GM19035 (cell line): ENCODE data around the gene RAB3D.
A peak's percentile ranks its signal among the peaks of the same experiment; 100 is the strongest.
"Not testable (repeated sequence)": the region's sequence is repeated elsewhere in the genome, so short reads cannot be mapped to it uniquely, and the experiment has no call there.

Experiments used
- ATAC-seq: cut with Tn5 transposase; IDR thresholded peaks from one replicate; pipeline ENCODE4 v1.9.1; 2021; ENCODE audit not compliant: unreplicated experiment

RAB3D gene

GRCh38 chr19:11339254-11340098 is at the start of gene RAB3D:
Gene RAB3D, minus strand, starts transcription at chr19:11339657. Its CDS starts 2,258 bp downstream, at chr19:11337399.
- peak; percentile 71 for ATAC-seq

- ATAC-seq: no peak
Measured at GRCh38 chr19:11387162-11388034, 47.9 kb upstream of the RAB3D start.

- ATAC-seq: no peak
Measured at GRCh38 chr19:11384778-11385129, 45.3 kb upstream of the RAB3D start.

- no peak for ATAC-seq
Measured at GRCh38 chr19:11383706-11384048, 44.2 kb upstream of the RAB3D start.

GRCh38 chr19:11382898-11383705 is 43.6 kb upstream of the RAB3D start:
- no peak for ATAC-seq

GRCh38 chr19:11380653-11381537 is 41.4 kb upstream of the RAB3D start:
- peak; percentile 75 for ATAC-seq

- ATAC-seq: no peak
Measured at GRCh38 chr19:11379857-11380350, 40.4 kb upstream of the RAB3D start.

GRCh38 chr19:11379269-11379845 is 39.9 kb upstream of the RAB3D start:
- not testable (repeated sequence) for ATAC-seq

- ATAC-seq: no peak
Measured at GRCh38 chr19:11378319-11379189, 39.1 kb upstream of the RAB3D start.

GRCh38 chr19:11377756-11378155 is 38.3 kb upstream of the RAB3D start:
- no peak for ATAC-seq

GRCh38 chr19:11377237-11377636 is 37.8 kb upstream of the RAB3D start:
- no peak for ATAC-seq

GRCh38 chr19:11375143-11375948 is 35.9 kb upstream of the RAB3D start:
- no peak for ATAC-seq

GRCh38 chr19:11374433-11375142 is 35.1 kb upstream of the RAB3D start, which contains the start of gene SWSAP1:
Gene SWSAP1, plus strand, starts transcription at chr19:11374666. Its CDS starts 15 bp downstream, at chr19:11374681.
- ATAC-seq: peak; percentile 85

- no peak for ATAC-seq
Measured at GRCh38 chr19:11373885-11374432, 34.5 kb upstream of the RAB3D start.

- no peak for ATAC-seq
Measured at GRCh38 chr19:11373166-11373884, 33.9 kb upstream of the RAB3D start.

GRCh38 chr19:11370744-11371143 is 31.3 kb upstream of the RAB3D start:
- no peak for ATAC-seq
